Measurements from ENCODE around the gene MED22.
"Not testable (repeated sequence)": the region's sequence is repeated elsewhere in the genome, so short reads cannot be mapped to it uniquely, and the experiment has no call there.

Gene MED22

GRCh38 chr9:133333011-133333410 is 14.9 kb downstream of the MED22 start:
- DNase-seq (ENCODE audit: low spot score) = no peak
- no peak for TF ChIP-seq CTCF (IDR thresholded peaks at IDR 0.05; ENCODE audit: extremely low read depth, insufficient read depth, missing control alignments)
- in situ Hi-C loops (cut with MboI; ENCODE audit: low pct_unique_long_range_greater_than_20kb, low sequenced_read_pairs, unreplicated experiment) = no loop called here

GRCh38 chr9:133332381-133332730 is 15.6 kb downstream of the MED22 start:
- in situ Hi-C loops (cut with MboI; ENCODE audit: low pct_unique_long_range_greater_than_20kb, low sequenced_read_pairs, unreplicated experiment) = no loop called here
- DNase-seq (ENCODE audit: low spot score) = no peak
- no peak for TF ChIP-seq CTCF (IDR thresholded peaks at IDR 0.05; ENCODE audit: extremely low read depth, insufficient read depth, missing control alignments)

- in situ Hi-C loops (cut with MboI; ENCODE audit: low pct_unique_long_range_greater_than_20kb, low sequenced_read_pairs, unreplicated experiment) = no loop called here
- no peak for TF ChIP-seq CTCF (IDR thresholded peaks at IDR 0.05; ENCODE audit: extremely low read depth, insufficient read depth, missing control alignments)
- no peak for DNase-seq (ENCODE audit: low spot score)
Measured at GRCh38 chr9:133331641-133332380, 16.1 kb downstream of the MED22 start.

- no peak for DNase-seq (ENCODE audit: low spot score)
- no peak for TF ChIP-seq CTCF (IDR thresholded peaks at IDR 0.05; ENCODE audit: extremely low read depth, insufficient read depth, missing control alignments)
- in situ Hi-C loops (cut with MboI; ENCODE audit: low pct_unique_long_range_greater_than_20kb, low sequenced_read_pairs, unreplicated experiment) = no loop called here
Measured at GRCh38 chr9:133331221-133331620, 16.7 kb downstream of the MED22 start.

- in situ Hi-C loops (cut with MboI; ENCODE audit: low pct_unique_long_range_greater_than_20kb, low sequenced_read_pairs, unreplicated experiment); DNase-seq (ENCODE audit: low spot score): not testable (repeated sequence)
- peak; percentile 41 for TF ChIP-seq CTCF (IDR thresholded peaks at IDR 0.05; ENCODE audit: extremely low read depth, insufficient read depth, missing control alignments)
Measured at GRCh38 chr9:133329306-133330156, 18.4 kb downstream of the MED22 start.

GRCh38 chr9:133327834-133328484 is 20.0 kb downstream of the MED22 start:
- no peak for TF ChIP-seq CTCF (IDR thresholded peaks at IDR 0.05; ENCODE audit: extremely low read depth, insufficient read depth, missing control alignments)
- no peak for DNase-seq (ENCODE audit: low spot score)
- in situ Hi-C loops (cut with MboI; ENCODE audit: low pct_unique_long_range_greater_than_20kb, low sequenced_read_pairs, unreplicated experiment) = no loop called here

GRCh38 chr9:133327021-133327420 is 20.9 kb downstream of the MED22 start:
- in situ Hi-C loops (cut with MboI; ENCODE audit: low pct_unique_long_range_greater_than_20kb, low sequenced_read_pairs, unreplicated experiment); DNase-seq (ENCODE audit: low spot score): not testable (repeated sequence)

Data from GM13977 (cell line).